HepG2 (cell line): Measurements from ENCODE around the gene OR2B2. TPM values are rescaled to one million over a fixed set of nuclear protein-coding genes. Genes with fewer than 3 reads are reported as not detected.

ENCODE experiments used
- ATAC-seq: fragments of 200-7000 bp; cut with Tn5 transposase; 3 replicates; pipeline ENCODE4 v1.9.1; 2020; ENCODE audit warnings: mild to moderate bottlenecking, moderate library complexity
- BruUV-seq: library from RNA; stranded (reverse); fragments of 400-500 nt; replicated peaks from 2 replicates; lab custom pipeline; 2021; lab: Mats Ljungman, UMichigan
- CTCF ChIA-PET: fragments of 300-600 bp; formaldehyde crosslinking; extraction: SDS; loops from one replicate; lab custom pipeline; 2021; ENCODE audit warnings: low total read pairs, inconsistent platforms, low intra/inter-chr PET ratio; lab: Yijun Ruan, JAX
- POLR2A ChIA-PET: fragments of 350-600 bp; sonication (Branson Sonifier 250); formaldehyde crosslinking; loops from one replicate; lab custom pipeline; 2020; ENCODE audit warnings: antibody characterized with exemption, inconsistent platforms; lab: Yijun Ruan, JAX
- DNase-seq: peaks from one replicate; pipeline ENCODE4 v3.0.0-alpha.2; 2015; ENCODE audit warnings: low spot score
- FAIRE-seq: peaks from 3 replicates; lab custom pipeline; 2011; peaks lifted over from hg19 to GRCh38; lab: Jason Lieb, UNC
- H2AFZ ChIP-seq: one replicate; pipeline ENCODE4 v1.6.1; 2011; ENCODE audit warnings: low read length, inconsistent platforms
- H3K27ac ChIP-seq: fragments of 300-600 bp; 3 replicates; pipeline ENCODE4 v1.8.0; 2011; ENCODE audit warnings: mixed run types, mild to moderate bottlenecking, mixed read lengths, low read length, inconsistent platforms; ENCODE audit not compliant: insufficient read depth; ENCODE audit errors: extremely low read length
- H3K27me3 ChIP-seq, 2 experiments: fragments of 200-600 bp in 1 of 2; 2 replicates in 1 of 2; 3 replicates in 1 of 2; pipeline versions ENCODE4 v1.6.0 to v1.8.0; 2011; ENCODE audit warnings: low read length in 2 of 2, mild to moderate bottlenecking in 2 of 2, moderate library complexity in 2 of 2, inconsistent platforms in 1 of 2; ENCODE audit not compliant: insufficient read depth in 2 of 2, control insufficient read depth in 1 of 2
- H3K36me3 ChIP-seq, 2 experiments: fragments of 200-600 bp in 1 of 2; replicated peaks in 1 of 2; 2 replicates in 1 of 2; 3 replicates in 1 of 2; pipeline versions ENCODE4 v1.5.1 to v1.8.0; 2011; ENCODE audit warnings: low read length in 2 of 2, inconsistent platforms in 1 of 2; ENCODE audit not compliant: insufficient read depth in 2 of 2, control insufficient read depth in 1 of 2
- H3K4me1 ChIP-seq: 2 replicates; pipeline ENCODE4 v1.5.1; 2012; ENCODE audit warnings: low read length, inconsistent platforms; ENCODE audit not compliant: insufficient read depth
- H3K4me2 ChIP-seq: 2 replicates; pipeline ENCODE4 v1.6.0; 2011; ENCODE audit warnings: low read depth, low read length, inconsistent platforms
- H3K4me3 ChIP-seq, 3 experiments: fragments of 200-600 bp in 1 of 3; sonication (generic), shearing (Covaris generic) in 1 of 3; replicated peaks in 1 of 3; 2 replicates each; pipeline ENCODE4 v1.5.1; 2011 to 2016; ENCODE audit warnings: low read length in 3 of 3, inconsistent platforms in 2 of 3, low read depth in 2 of 3, mild to moderate bottlenecking in 2 of 3, control low read depth in 1 of 3, mixed read lengths in 1 of 3; ENCODE audit not compliant: insufficient read depth in 1 of 3
- H3K79me2 ChIP-seq: one replicate; pipeline ENCODE4 v1.6.1; 2011; ENCODE audit warnings: low read length, inconsistent platforms; ENCODE audit not compliant: insufficient read depth
- H3K9ac ChIP-seq: 2 replicates; pipeline ENCODE4 v1.6.0; 2011; ENCODE audit warnings: mild to moderate bottlenecking, low read depth, low read length, inconsistent platforms; ENCODE audit not compliant: insufficient read depth
- H3K9me3 ChIP-seq: 2 replicates; pipeline ENCODE4 v1.5.1; 2012; ENCODE audit warnings: mild to moderate bottlenecking, low read length
- H4K20me1 ChIP-seq: 2 replicates; pipeline ENCODE4 v1.6.0; 2011; ENCODE audit warnings: inconsistent platforms, mild to moderate bottlenecking, low read length, moderate library complexity; ENCODE audit not compliant: insufficient read depth
- BCL6 ChIP-seq: IDR thresholded peaks from 2 replicates; pipeline ENCODE4 v1.6.1; 2016; ENCODE audit warnings: missing genetic modification reagents, missing compliant biosample characterization
- FIP1L1 ChIP-seq: fragments of 200-400 bp; formaldehyde crosslinking; IDR thresholded peaks from 2 replicates; pipeline ENCODE4 v1.6.1; 2018; ENCODE audit warnings: low read depth, mild to moderate bottlenecking, low read length, moderate library complexity, borderline replicate concordance; ENCODE audit not compliant: insufficient read depth
- MXD3 ChIP-seq: IDR thresholded peaks from 2 replicates; pipeline ENCODE4 v1.6.1; 2016; ENCODE audit warnings: mild to moderate bottlenecking, missing biosample characterization, missing genetic modification reagents
- RORA ChIP-seq: sonication (generic); formaldehyde crosslinking; IDR thresholded peaks from 2 replicates; pipeline ENCODE4 v1.5.0; 2020; ENCODE audit warnings: mild to moderate bottlenecking, missing genetic modification reagents, moderate library complexity
- ZFP41 ChIP-seq: sonication (generic); formaldehyde crosslinking; IDR thresholded peaks from 2 replicates; pipeline ENCODE4 v1.4.0; 2020; ENCODE audit warnings: mild to moderate bottlenecking, missing genetic modification reagents, borderline replicate concordance
- ZNF143 ChIP-seq: sonication (generic); formaldehyde crosslinking; IDR thresholded peaks from 2 replicates; pipeline ENCODE4 v1.4.0; 2020; ENCODE audit warnings: missing genetic modification reagents
- ZNF512B ChIP-seq: sonication (generic); formaldehyde crosslinking; IDR thresholded peaks from 2 replicates; pipeline ENCODE4 v1.5.1; 2020; ENCODE audit warnings: missing genetic modification reagents, mild to moderate bottlenecking, borderline replicate concordance
- ZNF563 ChIP-seq: sonication (generic); formaldehyde crosslinking; IDR thresholded peaks from 2 replicates; pipeline ENCODE4 v1.8.0; 2022; ENCODE audit warnings: mild to moderate bottlenecking, moderate library complexity, missing genetic modification reagents
- WGBS: methylation state at CpG from one replicate; pipeline ENCODE4 v1.1.6; 2017; ENCODE audit warnings: low lambda C conversion rate; 5-methylcytosine and 5-hydroxymethylcytosine counted together
- in situ Hi-C: cut with HindIII; loops from 2 replicates; pipeline ENCODE4 v1.10.0; 2017; ENCODE audit warnings: low pct_unique_long_range_greater_than_20kb; ENCODE audit not compliant: extremely low pct_ligation_motif_present
- intact Hi-C: fragments of 100-400 bp; cut with micrococcal nuclease; formaldehyde crosslinking; loops from one replicate; pipeline ENCODE4 v1.10.0; 2022; ENCODE audit not compliant: unreplicated experiment
- polyA plus RNA-seq, 8 experiments: library from polyadenylated mRNA; depleted of rRNA in 3 of 8; stranded (reverse) in 7 of 8; unstranded in 1 of 8; fragments of >200 nt; fragmentation: Illumina TruSeq in 4 of 8; extraction: Trizol in 4 of 8; gene quantifications; 2 replicates each; pipeline versions ENCODE4 v1.2.1 to v1.2.3, GENCODE V29; 2011 to 2016; ENCODE audit warnings: low read depth in 4 of 8, missing spikeins in 1 of 8, mixed read lengths in 1 of 8; ENCODE audit not compliant: insufficient read depth in 1 of 8
- total RNA-seq, 5 experiments: library from RNA; depleted of rRNA; stranded (reverse); fragments of >200 nt; fragmentation: Illumina TruSeq; extraction: Trizol; gene quantifications; 2 replicates each; pipeline ENCODE4 v1.2.3, GENCODE V29; 2016; ENCODE audit warnings: low read depth in 1 of 5

The OR2B2 gene
- total and polyA plus RNA-seq, 2 of the 13 experiments (the other 11 are each of a cell fraction or from before 2014, with no cell fraction given), result not detected

- TF ChIP-seq ZNF512B (CRISPR knock-in tag) (no peak), FIP1L1 (no peak)
Measured at GRCh38 chr6:27886073-27886472, 26.1 kb downstream of the OR2B2 start (continued).

- no peak overlapping the region for H3K4me2 ChIP-seq
- H3K36me3 ChIP-seq, result no peaks in the 10 kb centered on the region
- intact Hi-C loops, result no loop called here
- no peak overlapping the region for H3K27ac ChIP-seq
- ChIA-PET CTCF (no interaction called here), POLR2A (interaction anchor here (2.0 kb wide), 1 partner anchor 10 kb away, joined by 8 read pairs; a partner anchor contains a TSS)
- DNase-seq (no peak), FAIRE-seq (no peak), ATAC-seq (no peak)
- TF ChIP-seq ZFP41 (CRISPR knock-in tag) (no peak), BCL6 (CRISPR knock-in tag) (no peak), ZNF143 (CRISPR knock-in tag) (no peak), MXD3 (CRISPR knock-in tag) (no peak), RORA (no peak), ZNF563 (CRISPR knock-in tag) (no peak)
- H2AFZ ChIP-seq, result no peak overlapping the region
- in situ Hi-C loops, result no loop called here
- no peak overlapping the region for H3K9ac ChIP-seq
- H3K9me3 ChIP-seq, result no peaks in the 10 kb centered on the region
- H3K4me3 ChIP-seq, result no peak overlapping the region
- 58% methylated on average over 1 of the region's 1 CpG for WGBS
- peaks cover 0 to 5% of the 10 kb centered on the region in 2 experiments; a peak in 1 of 5 replicates for H3K27me3 ChIP-seq
- BruUV-seq, result no TSS peak
- no peaks in the 10 kb centered on the region for H3K79me2 ChIP-seq
- H3K4me1 ChIP-seq, result peaks cover 5% of the 10 kb centered on the region; the same call in 1 of the 2 replicates
- no peaks in the 10 kb centered on the region for H4K20me1 ChIP-seq
Measured at GRCh38 chr6:27883136-27883535, 29.1 kb downstream of the OR2B2 start.
